ENCODE data around the gene TNK1. TPM values are rescaled to one million over a fixed set of nuclear protein-coding genes. Genes with fewer than 3 reads are reported as not detected.

The TNK1 gene
- total and polyA plus RNA-seq, 4 donors = 1.9 to 6.6 (median 2.7) TPM

GRCh38 chr17:7352910-7353635, 27.8 kb upstream of the TNK1 start:
- peaks cover 0 to 7% of the 10 kb centered on the region in 2 donors for H3K4me1 ChIP-seq (ENCODE audit: control insufficient read depth in 1 of 2, insufficient read depth in 2 of 2, low read length in 2 of 2)
- no peak overlapping the region for H3K27ac ChIP-seq (ENCODE audit: low read depth in 1 of 2, low read length in 2 of 2)
- H3K36me3 ChIP-seq (ENCODE audit: control insufficient read depth in 1 of 2, insufficient read depth in 2 of 2, low read length in 1 of 2) = no peaks in the 10 kb centered on the region
- peak overlapping the region; percentile 22 to 84 for H3K4me3 ChIP-seq (ENCODE audit: low read length in 2 of 2)
- ATAC-seq (ENCODE audit: low FRiP score) = no peak
- intact Hi-C loops (cut with DNase I) = loop anchor here (1.0 to 10.0 kb wide), 5 partner anchors 24 to 212 kb away; partner anchors contain the start of genes FGF11 (in 1 of the 2), NEURL4 (in 1 of the 2), SENP3 (in 1 of the 2) and TMEM102 (in 1 of the 2)
- DNase-seq = no peak
- WGBS, 2 donors = 88 to 89% methylated on average over 36 to 37 of the region's 37 CpGs
- no peaks in the 10 kb centered on the region for H3K27me3 ChIP-seq (ENCODE audit: control insufficient read depth in 1 of 2, insufficient read depth in 2 of 2, low read length in 1 of 2)
- H3K9me3 ChIP-seq (ENCODE audit: control insufficient read depth, low read length) = no peaks in the 10 kb centered on the region

- Histone ChIP-seq H3K4me1 (ENCODE audit: control insufficient read depth in 1 of 2, insufficient read depth in 2 of 2, low read length in 2 of 2) (peaks cover 0 to 7% of the 10 kb centered on the region in 2 donors), H3K4me3 (ENCODE audit: low read length in 2 of 2) (no peak overlapping the region), H3K27me3 (ENCODE audit: control insufficient read depth in 1 of 2, insufficient read depth in 2 of 2, low read length in 1 of 2) (no peaks in the 10 kb centered on the region), H3K9me3 (ENCODE audit: control insufficient read depth, low read length) (no peaks in the 10 kb centered on the region), H3K36me3 (ENCODE audit: control insufficient read depth in 1 of 2, insufficient read depth in 2 of 2, low read length in 1 of 2) (no peaks in the 10 kb centered on the region), H3K27ac (ENCODE audit: low read depth in 1 of 2, low read length in 2 of 2) (no peak overlapping the region)
- ATAC-seq (ENCODE audit: low FRiP score) (no peak), DNase-seq (no peak)
- WGBS, 2 donors = 70 to 78% methylated on average over 9 of the region's 9 CpGs
- intact Hi-C loops (cut with DNase I) = loop anchor here (5.0 to 10.0 kb wide), 4 partner anchors 80 to 210 kb away; partner anchors contain the start of genes FGF11 (in 1 of the 2), SENP3 (in 1 of the 2), TMEM102 (in 1 of the 2) and TNFSF13 (in 1 of the 2)
Observed at GRCh38 chr17:7354262-7354843, 26.5 kb upstream of the TNK1 start.

GRCh38 chr17:7355053-7355452, 25.8 kb upstream of the TNK1 start, which contains the start of gene TMEM95:
TMEM95 (plus strand) TSS chr17:7355156; CDS start chr17:7355205, 49 bp downstream.
- Histone ChIP-seq H3K27me3 (ENCODE audit: control insufficient read depth in 1 of 2, insufficient read depth in 2 of 2, low read length in 1 of 2) (no peaks in the 10 kb centered on the region), H3K36me3 (ENCODE audit: control insufficient read depth in 1 of 2, insufficient read depth in 2 of 2, low read length in 1 of 2) (no peaks in the 10 kb centered on the region), H3K9me3 (ENCODE audit: control insufficient read depth, low read length) (no peaks in the 10 kb centered on the region), H3K27ac (ENCODE audit: low read depth in 1 of 2, low read length in 2 of 2) (no peak within 1 kb of the TSS), H3K4me3 (ENCODE audit: low read length in 2 of 2) (no peak within 1 kb of the TSS), H3K4me1 (ENCODE audit: control insufficient read depth in 1 of 2, insufficient read depth in 2 of 2, low read length in 2 of 2) (peaks cover 0 to 7% of the 10 kb centered on the region in 2 donors)
- ATAC-seq (ENCODE audit: low FRiP score) (no peak), DNase-seq (no peak)
- 19 to 33% methylated on average over 10 of the region's 10 CpGs for WGBS, 2 donors
- intact Hi-C loops (cut with DNase I) = loop anchor here (5.0 to 10.0 kb wide), 4 partner anchors 37 to 210 kb away; partner anchors contain the start of genes FGF11 (in 1 of the 2), PLSCR3 (in 1 of the 2), SENP3 (in 1 of the 2) and TMEM102 (in 1 of the 2)

- H3K27ac ChIP-seq (ENCODE audit: low read depth in 1 of 2, low read length in 2 of 2) = no peak overlapping the region
- H3K9me3 ChIP-seq (ENCODE audit: control insufficient read depth, low read length) = no peaks in the 10 kb centered on the region
- DNase-seq (no peak), ATAC-seq (ENCODE audit: low FRiP score) (no peak)
- no peaks in the 10 kb centered on the region for H3K27me3 ChIP-seq (ENCODE audit: control insufficient read depth in 1 of 2, insufficient read depth in 2 of 2, low read length in 1 of 2)
- peaks cover 0 to 7% of the 10 kb centered on the region in 2 donors for H3K4me1 ChIP-seq (ENCODE audit: control insufficient read depth in 1 of 2, insufficient read depth in 2 of 2, low read length in 2 of 2)
- WGBS, 2 donors = 81 to 89% methylated on average over 8 of the region's 8 CpGs
- intact Hi-C loops (cut with DNase I) = loop anchor here (5.0 to 10.0 kb wide), 4 partner anchors 37 to 209 kb away; partner anchors contain the start of genes FGF11 (in 1 of the 2), PLSCR3 (in 1 of the 2), SENP3 (in 1 of the 2) and TMEM102 (in 1 of the 2)
- no peak overlapping the region for H3K4me3 ChIP-seq (ENCODE audit: low read length in 2 of 2)
- H3K36me3 ChIP-seq (ENCODE audit: control insufficient read depth in 1 of 2, insufficient read depth in 2 of 2, low read length in 1 of 2) = no peaks in the 10 kb centered on the region
Observed at GRCh38 chr17:7355573-7355972, 25.3 kb upstream of the TNK1 start.

GRCh38 chr17:7356072-7356549, 24.8 kb upstream of the TNK1 start:
- no peaks in the 10 kb centered on the region for H3K36me3 ChIP-seq (ENCODE audit: control insufficient read depth in 1 of 2, insufficient read depth in 2 of 2, low read length in 1 of 2)
- H3K4me1 ChIP-seq (ENCODE audit: control insufficient read depth in 1 of 2, insufficient read depth in 2 of 2, low read length in 2 of 2) = peaks cover 0 to 7% of the 10 kb centered on the region in 2 donors
- ATAC-seq (ENCODE audit: low FRiP score) = peak; percentile 42
- intact Hi-C loops (cut with DNase I) = loop anchor here (2.0 to 10.0 kb wide), 5 partner anchors 36 to 209 kb away; partner anchors contain the start of genes TMEM102 (in 2 of the 2), FGF11 (in 1 of the 2), PLSCR3 (in 1 of the 2) and SENP3 (in 1 of the 2)
- H3K27ac ChIP-seq (ENCODE audit: low read depth in 1 of 2, low read length in 2 of 2) = no peak overlapping the region
- WGBS, 2 donors = 21 to 22% methylated on average over 11 to 12 of the region's 12 CpGs
- DNase-seq = peak; percentile 86 to 93
- no peaks in the 10 kb centered on the region for H3K27me3 ChIP-seq (ENCODE audit: control insufficient read depth in 1 of 2, insufficient read depth in 2 of 2, low read length in 1 of 2)
- no peak overlapping the region for H3K4me3 ChIP-seq (ENCODE audit: low read length in 2 of 2)
- no peaks in the 10 kb centered on the region for H3K9me3 ChIP-seq (ENCODE audit: control insufficient read depth, low read length)

GRCh38 chr17:7356756-7357155, 24.1 kb upstream of the TNK1 start:
- WGBS, 2 donors = 73 to 74% methylated on average over 8 of the region's 8 CpGs
- Histone ChIP-seq H3K27ac (ENCODE audit: low read depth in 1 of 2, low read length in 2 of 2) (no peak overlapping the region), H3K4me1 (ENCODE audit: control insufficient read depth in 1 of 2, insufficient read depth in 2 of 2, low read length in 2 of 2) (peaks cover 0 to 7% of the 10 kb centered on the region in 2 donors), H3K4me3 (ENCODE audit: low read length in 2 of 2) (no peak overlapping the region), H3K9me3 (ENCODE audit: control insufficient read depth, low read length) (no peaks in the 10 kb centered on the region), H3K36me3 (ENCODE audit: control insufficient read depth in 1 of 2, insufficient read depth in 2 of 2, low read length in 1 of 2) (no peaks in the 10 kb centered on the region), H3K27me3 (ENCODE audit: control insufficient read depth in 1 of 2, insufficient read depth in 2 of 2, low read length in 1 of 2) (no peaks in the 10 kb centered on the region)
- intact Hi-C loops (cut with DNase I) = loop anchor here (2.0 to 10.0 kb wide), 5 partner anchors 36 to 208 kb away; partner anchors contain the start of genes TMEM102 (in 2 of the 2), FGF11 (in 1 of the 2), PLSCR3 (in 1 of the 2) and SENP3 (in 1 of the 2)
- DNase-seq (no peak), ATAC-seq (ENCODE audit: low FRiP score) (no peak)

- H3K27ac ChIP-seq (ENCODE audit: low read depth in 1 of 2, low read length in 2 of 2) = no peak overlapping the region
- H3K9me3 ChIP-seq (ENCODE audit: control insufficient read depth, low read length) = no peaks in the 10 kb centered on the region
- DNase-seq (no peak), ATAC-seq (ENCODE audit: low FRiP score) (no peak)
- no peak overlapping the region for H3K4me3 ChIP-seq (ENCODE audit: low read length in 2 of 2)
- H3K27me3 ChIP-seq (ENCODE audit: control insufficient read depth in 1 of 2, insufficient read depth in 2 of 2, low read length in 1 of 2) = no peaks in the 10 kb centered on the region
- WGBS, 2 donors = 45 to 54% methylated on average over 2 of the region's 2 CpGs
- intact Hi-C loops (cut with DNase I) = loop anchor here (2.0 to 10.0 kb wide), 5 partner anchors 35 to 207 kb away; partner anchors contain the start of genes TMEM102 (in 2 of the 2), FGF11 (in 1 of the 2), PLSCR3 (in 1 of the 2) and SENP3 (in 1 of the 2)
- no peaks in the 10 kb centered on the region for H3K36me3 ChIP-seq (ENCODE audit: control insufficient read depth in 1 of 2, insufficient read depth in 2 of 2, low read length in 1 of 2)
- H3K4me1 ChIP-seq (ENCODE audit: control insufficient read depth in 1 of 2, insufficient read depth in 2 of 2, low read length in 2 of 2) = peaks cover 0 to 7% of the 10 kb centered on the region in 2 donors
Observed at GRCh38 chr17:7357381-7357780, 23.5 kb upstream of the TNK1 start.

GRCh38 chr17:7361906-7362305, 19.0 kb upstream of the TNK1 start:
- DNase-seq = no peak
- no peak overlapping the region for H3K27ac ChIP-seq (ENCODE audit: low read depth in 1 of 2, low read length in 2 of 2)
- no peak for ATAC-seq (ENCODE audit: low FRiP score)
- no peaks in the 10 kb centered on the region for H3K36me3 ChIP-seq (ENCODE audit: control insufficient read depth in 1 of 2, insufficient read depth in 2 of 2, low read length in 1 of 2)
- no peaks in the 10 kb centered on the region for H3K9me3 ChIP-seq (ENCODE audit: control insufficient read depth, low read length)
- no peaks in the 10 kb centered on the region for H3K4me1 ChIP-seq (ENCODE audit: control insufficient read depth in 1 of 2, insufficient read depth in 2 of 2, low read length in 2 of 2)
- 64 to 65% methylated on average over 3 of the region's 3 CpGs for WGBS, 2 donors
- H3K27me3 ChIP-seq (ENCODE audit: control insufficient read depth in 1 of 2, insufficient read depth in 2 of 2, low read length in 1 of 2) = no peaks in the 10 kb centered on the region
- intact Hi-C loops (cut with DNase I) = no loop called here
- no peak overlapping the region for H3K4me3 ChIP-seq (ENCODE audit: low read length in 2 of 2)

Measured in aorta (tissue), 5 donors.